ENCODE results near the gene PDE9A. TPM values are rescaled to one million over a fixed set of nuclear protein-coding genes. Genes with fewer than 3 reads are reported as not detected.

The PDE9A gene
- total RNA-seq, 2 donors from 2014 or later, result 11.8 to 19.3 TPM

- Mint-ChIP-seq H3K9me3 (no peaks in the 10 kb centered on the region), H3K27ac (no peak overlapping the region), H3K27me3 (ENCODE audit: low read depth) (peaks cover 11% of the 10 kb centered on the region), H3K36me3 (ENCODE audit: insufficient read depth in 2 of 2) (no peaks in the 10 kb centered on the region), H3K4me1 (ENCODE audit: low read depth) (no peaks in the 10 kb centered on the region), H3K4me3 (no peak overlapping the region)
- ATAC-seq (replicated peaks in 1 of 2) (no peak), DNase-seq (no peak)
Observed at GRCh38 chr21:42639646-42640152, 13.7 kb upstream of the PDE9A start.

- Mint-ChIP-seq H3K27ac (no peak overlapping the region), H3K36me3 (ENCODE audit: insufficient read depth in 2 of 2) (no peaks in the 10 kb centered on the region), H3K4me3 (no peak overlapping the region), H3K9me3 (no peaks in the 10 kb centered on the region), H3K27me3 (ENCODE audit: low read depth) (peaks cover 11% of the 10 kb centered on the region), H3K4me1 (ENCODE audit: low read depth) (no peaks in the 10 kb centered on the region)
- ATAC-seq (replicated peaks in 1 of 2) (no peak), DNase-seq (no peak)
Observed at GRCh38 chr21:42640486-42640885, 12.9 kb upstream of the PDE9A start.

GRCh38 chr21:42641311-42642218, 11.9 kb upstream of the PDE9A start:
- no peak for ATAC-seq (replicated peaks in 1 of 2)
- Mint-ChIP-seq H3K4me3 (no peak overlapping the region), H3K27ac (no peak overlapping the region), H3K27me3 (ENCODE audit: low read depth) (peaks cover 11% of the 10 kb centered on the region), H3K36me3 (ENCODE audit: insufficient read depth in 2 of 2) (no peaks in the 10 kb centered on the region), H3K9me3 (no peaks in the 10 kb centered on the region), H3K4me1 (ENCODE audit: low read depth) (no peaks in the 10 kb centered on the region)
- DNase-seq, result no peak

- DNase-seq, result no peak
- no peak for ATAC-seq (replicated peaks in 1 of 2)
- no peaks in the 10 kb centered on the region for H3K36me3 Mint-ChIP-seq (ENCODE audit: insufficient read depth in 2 of 2)
Observed at GRCh38 chr21:42642219-42642745, 11.1 kb upstream of the PDE9A start.

GRCh38 chr21:42644223-42645208, 8.9 kb upstream of the PDE9A start:
- H3K4me1 Mint-ChIP-seq (ENCODE audit: low read depth), result no peaks in the 10 kb centered on the region
- ATAC-seq (replicated peaks in 1 of 2) (no peak), DNase-seq (no peak)
- no peak overlapping the region for H3K4me3 Mint-ChIP-seq
- no peaks in the 10 kb centered on the region for H3K36me3 Mint-ChIP-seq (ENCODE audit: insufficient read depth in 2 of 2)
- no peak overlapping the region for H3K27ac Mint-ChIP-seq
- peaks cover 11% of the 10 kb centered on the region for H3K27me3 Mint-ChIP-seq (ENCODE audit: low read depth)
- H3K9me3 Mint-ChIP-seq, result no peaks in the 10 kb centered on the region

More at GRCh38 chr21:42642219-42642745, 11.1 kb upstream of the PDE9A start:
- H3K27ac Mint-ChIP-seq, result no peak overlapping the region
- peaks cover 11% of the 10 kb centered on the region for H3K27me3 Mint-ChIP-seq (ENCODE audit: low read depth)
- no peaks in the 10 kb centered on the region for H3K4me1 Mint-ChIP-seq (ENCODE audit: low read depth)
- H3K9me3 Mint-ChIP-seq, result no peaks in the 10 kb centered on the region
- H3K4me3 Mint-ChIP-seq, result no peak overlapping the region

- Mint-ChIP-seq H3K36me3 (ENCODE audit: insufficient read depth in 2 of 2) (no peaks in the 10 kb centered on the region), H3K9me3 (no peaks in the 10 kb centered on the region), H3K4me3 (no peak overlapping the region), H3K27me3 (ENCODE audit: low read depth) (peaks cover 11% of the 10 kb centered on the region), H3K4me1 (ENCODE audit: low read depth) (no peaks in the 10 kb centered on the region), H3K27ac (no peak overlapping the region)
- no peak for DNase-seq
- no peak for ATAC-seq (replicated peaks in 1 of 2)
Observed at GRCh38 chr21:42645211-42646075, 8.0 kb upstream of the PDE9A start.

GRCh38 chr21:42646076-42646825, 7.2 kb upstream of the PDE9A start:
- no peak for ATAC-seq (replicated peaks in 1 of 2)
- H3K4me1 Mint-ChIP-seq (ENCODE audit: low read depth), result no peaks in the 10 kb centered on the region
- peaks cover 11% of the 10 kb centered on the region for H3K27me3 Mint-ChIP-seq (ENCODE audit: low read depth)
- no peaks in the 10 kb centered on the region for H3K9me3 Mint-ChIP-seq
- no peaks in the 10 kb centered on the region for H3K36me3 Mint-ChIP-seq (ENCODE audit: insufficient read depth in 2 of 2)
- no peak overlapping the region for H3K4me3 Mint-ChIP-seq
- DNase-seq, result no peak
- H3K27ac Mint-ChIP-seq, result no peak overlapping the region

GRCh38 chr21:42646836-42647235, 6.6 kb upstream of the PDE9A start:
- H3K4me1 Mint-ChIP-seq (ENCODE audit: low read depth), result no peaks in the 10 kb centered on the region
- no peak for DNase-seq
- no peak overlapping the region for H3K27ac Mint-ChIP-seq
- H3K27me3 Mint-ChIP-seq (ENCODE audit: low read depth), result peaks cover 11% of the 10 kb centered on the region
- ATAC-seq (replicated peaks in 1 of 2), result no peak
- no peak overlapping the region for H3K4me3 Mint-ChIP-seq
- no peaks in the 10 kb centered on the region for H3K36me3 Mint-ChIP-seq (ENCODE audit: insufficient read depth in 2 of 2)
- no peaks in the 10 kb centered on the region for H3K9me3 Mint-ChIP-seq

- Mint-ChIP-seq H3K4me3 (no peak overlapping the region), H3K27ac (no peak overlapping the region), H3K36me3 (ENCODE audit: insufficient read depth in 2 of 2) (no peaks in the 10 kb centered on the region), H3K4me1 (ENCODE audit: low read depth) (no peaks in the 10 kb centered on the region), H3K9me3 (no peaks in the 10 kb centered on the region), H3K27me3 (ENCODE audit: low read depth) (peaks cover 5% of the 10 kb centered on the region)
- ATAC-seq (replicated peaks in 1 of 2), result no peak
- no peak for DNase-seq
Observed at GRCh38 chr21:42648606-42649005, 4.8 kb upstream of the PDE9A start.

- no peaks in the 10 kb centered on the region for H3K9me3 Mint-ChIP-seq
- DNase-seq (no peak), ATAC-seq (replicated peaks in 1 of 2) (no peak)
- H3K4me3 Mint-ChIP-seq, result no peak overlapping the region
- peaks cover under 1% of the 10 kb centered on the region for H3K4me1 Mint-ChIP-seq (ENCODE audit: low read depth)
- no peaks in the 10 kb centered on the region for H3K36me3 Mint-ChIP-seq (ENCODE audit: insufficient read depth in 2 of 2)
- peaks cover 5% of the 10 kb centered on the region for H3K27me3 Mint-ChIP-seq (ENCODE audit: low read depth)
- no peak overlapping the region for H3K27ac Mint-ChIP-seq
Observed at GRCh38 chr21:42649122-42650032, 4.0 kb upstream of the PDE9A start.

GRCh38 chr21:42650033-42650370, 3.4 kb upstream of the PDE9A start:
- DNase-seq (no peak), ATAC-seq (replicated peaks in 1 of 2) (no peak)
- Mint-ChIP-seq H3K27me3 (ENCODE audit: low read depth) (peaks cover 5% of the 10 kb centered on the region), H3K4me3 (no peak overlapping the region), H3K4me1 (ENCODE audit: low read depth) (peaks cover 6% of the 10 kb centered on the region), H3K36me3 (ENCODE audit: insufficient read depth in 2 of 2) (no peaks in the 10 kb centered on the region), H3K27ac (no peak overlapping the region), H3K9me3 (no peaks in the 10 kb centered on the region)
